Islet of Langerhans (tissue), 1 donor: ENCODE data around the gene TFEC.
"Not testable (repeated sequence)": the region's sequence is repeated elsewhere in the genome, so short reads cannot be mapped to it uniquely, and the experiment has no call there.

ENCODE experiments used
- FAIRE-seq: peaks from one replicate; lab custom pipeline; 2011; peaks lifted over from hg19 to GRCh38; lab: Jason Lieb, UNC

Gene TFEC, protein sequence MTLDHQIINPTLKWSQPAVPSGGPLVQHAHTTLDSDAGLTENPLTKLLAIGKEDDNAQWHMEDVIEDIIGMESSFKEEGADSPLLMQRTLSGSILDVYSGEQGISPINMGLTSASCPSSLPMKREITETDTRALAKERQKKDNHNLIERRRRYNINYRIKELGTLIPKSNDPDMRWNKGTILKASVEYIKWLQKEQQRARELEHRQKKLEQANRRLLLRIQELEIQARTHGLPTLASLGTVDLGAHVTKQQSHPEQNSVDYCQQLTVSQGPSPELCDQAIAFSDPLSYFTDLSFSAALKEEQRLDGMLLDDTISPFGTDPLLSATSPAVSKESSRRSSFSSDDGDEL

DNA sequence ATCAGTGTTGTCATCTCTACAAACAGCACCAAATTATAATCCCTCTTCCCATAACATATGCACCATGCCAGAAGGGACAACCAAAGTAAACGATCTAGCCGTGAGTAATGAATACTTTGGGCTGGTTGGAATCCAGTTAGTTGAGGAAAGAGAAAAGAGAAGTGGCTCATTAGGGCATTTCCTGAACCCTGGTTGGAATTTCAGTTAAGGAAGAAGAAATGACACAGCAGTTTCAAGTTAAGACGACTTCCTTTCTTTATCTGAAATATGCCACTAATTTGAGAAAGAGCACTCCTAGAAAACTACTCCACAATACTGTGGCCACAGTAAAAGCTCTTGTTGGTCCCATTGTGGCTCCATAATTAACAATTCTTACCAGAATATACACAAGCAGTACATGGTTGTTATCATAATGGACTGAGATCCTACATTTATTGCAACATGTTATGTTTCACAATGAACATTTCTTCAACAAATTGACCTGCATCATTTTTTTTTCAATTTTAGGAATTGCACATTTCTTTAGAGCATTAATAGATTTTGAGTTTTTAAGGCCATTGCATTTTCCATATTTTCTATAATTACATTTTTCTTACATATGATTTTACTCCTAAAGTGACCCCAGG is at the start of gene TFEC:
TFEC (minus strand) TSS at position 113 of the 626 bp plus-strand sequence. CDS start 46,322 bp downstream, outside the sequence.
- no peak for FAIRE-seq

DNA sequence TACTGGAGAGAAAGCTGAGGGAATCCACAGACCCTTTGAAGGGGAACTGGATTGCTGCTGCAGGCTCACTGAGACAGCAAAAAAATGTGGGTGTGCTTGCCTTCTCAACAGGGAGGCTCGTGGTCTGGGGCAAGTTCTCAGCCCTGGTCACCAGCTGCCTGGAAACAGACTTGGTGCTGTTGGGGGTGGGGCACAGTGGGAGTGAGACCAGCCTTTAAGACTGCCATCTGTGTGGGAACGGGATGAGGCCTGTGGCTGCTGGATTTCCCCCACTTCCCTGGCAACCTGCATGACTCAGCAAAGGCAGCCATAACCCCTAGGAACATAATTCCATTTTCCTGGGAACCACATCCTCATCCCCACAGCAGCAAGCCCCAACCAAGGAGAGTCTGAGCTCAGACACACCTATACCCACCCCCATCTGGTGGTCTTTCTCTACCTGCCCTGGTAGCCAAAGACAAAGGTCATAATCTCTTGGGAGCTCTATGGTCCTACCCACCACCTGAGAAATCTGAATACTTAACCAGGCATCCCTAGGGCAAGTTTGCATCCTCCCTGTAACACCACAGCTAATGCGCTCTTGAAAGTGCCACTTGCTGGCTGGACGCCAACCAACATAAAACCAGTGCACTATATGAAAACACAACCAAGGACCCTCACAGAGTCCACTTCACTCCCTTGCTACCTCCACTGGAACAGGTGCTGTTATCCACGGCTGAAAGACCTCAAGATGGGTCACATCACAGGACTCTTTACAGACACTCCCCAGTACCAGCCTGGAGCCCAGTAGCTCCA is 45.0 kb upstream of the TFEC start:
- no peak for FAIRE-seq

DNA sequence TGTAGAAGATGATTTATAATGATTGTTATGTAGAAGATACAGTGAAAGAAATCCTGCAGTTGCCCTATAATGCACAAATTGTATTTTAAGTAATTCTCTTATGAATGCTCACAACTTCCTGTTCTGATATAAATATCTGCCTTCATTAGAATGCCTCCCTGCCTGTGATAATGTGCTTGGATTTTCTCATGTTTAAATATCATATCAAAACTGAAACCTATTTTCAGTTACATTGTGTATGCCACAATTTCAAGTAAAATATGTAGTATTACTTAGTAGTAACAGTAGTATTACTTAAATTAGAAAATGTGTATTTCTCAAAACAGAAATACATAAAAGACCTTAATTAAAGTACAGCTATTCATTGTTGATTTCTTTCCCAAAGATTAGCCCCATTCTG is 41.1 kb upstream of the TFEC start:
- no peak for FAIRE-seq

DNA sequence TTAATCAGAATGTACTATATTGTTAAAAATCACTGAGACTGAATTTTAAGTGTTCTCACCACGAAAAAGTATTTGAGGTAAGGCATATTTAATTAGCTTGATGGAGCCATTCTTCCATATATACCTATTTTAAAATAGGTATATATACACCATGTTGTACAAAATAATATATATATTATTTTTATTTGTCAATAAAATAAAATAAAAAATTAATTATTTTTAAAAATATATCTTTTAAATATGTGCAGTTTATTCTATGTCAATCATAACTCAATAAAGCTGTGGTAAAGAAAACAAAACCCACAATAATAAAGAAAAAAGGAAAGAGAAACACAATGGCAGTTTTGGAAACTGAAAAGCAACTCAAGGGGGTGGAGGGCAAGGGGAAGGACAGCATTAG is 33.6 kb upstream of the TFEC start:
- FAIRE-seq: no peak

DNA sequence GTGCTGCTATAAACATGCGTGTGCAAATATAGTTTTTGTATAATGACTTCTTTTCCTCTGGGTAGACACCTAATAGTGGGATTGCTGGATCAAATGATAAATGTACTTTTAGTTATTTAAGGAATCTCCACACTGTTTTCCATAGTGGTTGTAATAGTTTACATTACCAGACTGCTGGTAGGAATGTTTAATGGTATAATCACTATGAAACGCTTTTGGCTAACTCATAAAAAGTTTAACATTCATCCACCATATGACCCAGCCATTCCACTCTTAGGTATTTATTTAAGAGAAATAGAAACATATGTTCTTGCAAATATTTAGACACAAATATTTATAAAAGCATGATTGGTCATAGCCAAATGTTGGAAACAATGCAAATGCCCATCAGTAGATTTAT is 32.1 kb upstream of the TFEC start:
- no peak for FAIRE-seq

DNA sequence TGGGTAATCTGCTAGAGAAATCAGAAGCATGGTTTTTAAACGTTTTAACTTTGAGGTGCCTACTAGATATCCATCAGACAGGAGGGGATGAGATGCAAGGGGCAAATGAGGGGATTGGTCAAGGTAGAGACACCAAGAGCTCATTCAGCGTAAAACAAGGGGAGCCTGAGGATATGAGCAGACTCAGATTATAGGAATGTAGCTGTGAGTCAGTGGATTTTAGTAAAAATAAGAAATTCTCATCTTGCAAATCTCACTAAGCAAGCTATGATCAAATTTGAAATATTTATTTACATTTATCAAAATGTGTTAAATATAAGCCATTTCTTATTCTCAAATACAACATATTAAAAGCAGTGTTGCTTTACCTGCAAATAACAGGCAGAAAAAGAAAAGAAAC is 21.4 kb upstream of the TFEC start:
- FAIRE-seq: no peak

DNA sequence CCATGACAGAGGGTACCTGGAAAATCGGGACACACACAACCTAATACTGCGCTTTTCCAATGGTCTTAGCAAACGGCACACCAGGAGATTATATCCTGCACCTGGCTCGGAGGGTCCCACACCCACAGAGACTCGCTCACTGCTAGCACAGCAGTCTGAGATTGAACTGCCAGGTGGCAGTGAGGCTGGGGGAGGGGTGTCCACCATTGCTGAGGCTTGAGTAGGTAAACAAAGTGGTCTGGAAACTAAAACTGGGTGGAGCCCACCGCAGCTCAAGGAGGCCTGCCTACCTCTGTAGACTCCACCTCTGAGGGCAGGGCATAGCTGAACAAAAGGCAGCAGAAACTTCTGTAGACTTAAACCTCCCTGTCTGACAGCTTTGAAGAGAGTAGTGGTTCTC is 16.7 kb upstream of the TFEC start:
- FAIRE-seq: not testable (repeated sequence)

DNA sequence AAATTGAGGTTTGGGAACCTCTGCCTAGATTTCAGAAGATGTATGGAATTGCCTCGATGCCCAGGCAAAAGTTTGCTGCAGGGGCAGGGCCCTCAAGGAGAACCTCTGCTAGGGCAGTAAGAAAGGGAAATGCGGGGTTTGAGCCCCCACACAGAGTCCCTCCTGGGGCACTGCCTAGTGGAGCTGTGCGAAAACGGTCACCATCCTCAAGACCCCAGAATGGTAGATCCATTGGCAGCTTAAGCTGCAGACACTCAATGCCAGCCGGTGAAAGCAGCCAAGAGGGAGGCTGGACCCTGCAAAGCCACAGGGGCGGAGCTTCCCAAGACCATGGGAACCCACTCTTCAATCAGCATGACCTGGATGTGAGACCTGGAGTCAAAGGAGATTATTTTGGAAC is 15.0 kb upstream of the TFEC start:
- FAIRE-seq: no peak

DNA sequence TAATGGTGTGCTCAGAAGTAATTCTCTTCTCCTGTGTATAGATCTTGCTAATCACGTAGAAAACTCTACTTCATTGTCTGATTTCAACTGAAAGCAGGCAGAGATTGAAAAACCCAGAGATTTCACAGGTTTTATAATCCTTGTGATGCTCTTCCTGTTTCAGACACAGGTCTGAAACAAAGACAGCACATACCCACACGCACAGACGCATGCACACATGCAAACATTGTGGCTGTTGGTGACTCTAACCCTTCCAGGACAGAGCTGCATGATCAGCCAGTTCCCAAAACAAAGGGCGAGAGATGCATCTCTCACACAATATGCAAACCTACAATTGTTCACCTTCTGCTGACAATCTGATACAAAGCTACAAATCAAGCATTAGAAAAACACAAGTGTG is 11.1 kb upstream of the TFEC start:
- no peak for FAIRE-seq

DNA sequence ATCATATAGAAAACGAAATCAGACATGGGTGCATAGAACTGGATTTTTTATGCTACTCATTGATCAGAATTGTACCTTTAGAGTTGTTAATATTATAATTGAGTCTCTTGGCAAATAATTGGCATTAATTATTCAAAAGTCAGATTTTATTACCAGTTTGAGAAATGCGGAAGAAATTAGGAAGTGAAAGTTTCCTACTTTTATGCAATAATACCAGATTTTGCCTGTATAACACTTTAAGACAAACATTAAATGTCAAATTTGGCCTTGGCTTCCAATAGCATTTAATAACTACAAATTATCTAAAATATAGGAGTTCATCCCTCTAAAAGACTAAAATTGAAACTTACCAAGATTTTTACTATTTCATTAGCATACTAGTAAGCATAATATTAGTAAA is 6.8 kb upstream of the TFEC start:
- no peak for FAIRE-seq

DNA sequence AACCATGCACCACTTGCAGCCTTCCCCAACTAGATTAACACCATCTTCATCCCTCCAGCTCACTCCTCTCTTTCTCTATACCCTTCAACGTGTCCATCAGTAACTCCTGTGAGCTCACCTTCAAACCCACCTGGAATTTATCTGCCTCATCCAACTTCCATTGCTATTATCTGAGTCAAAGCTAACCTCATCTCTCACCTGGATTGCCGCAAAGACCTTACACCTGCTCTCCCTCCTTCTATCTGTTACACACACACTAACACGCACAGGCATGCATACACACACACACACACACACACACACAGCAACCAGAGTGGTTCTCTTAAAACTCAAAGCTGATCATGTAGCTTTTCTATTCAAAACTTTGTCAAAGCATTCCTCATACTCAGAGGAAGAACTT is 3.8 kb upstream of the TFEC start:
- no peak for FAIRE-seq

DNA sequence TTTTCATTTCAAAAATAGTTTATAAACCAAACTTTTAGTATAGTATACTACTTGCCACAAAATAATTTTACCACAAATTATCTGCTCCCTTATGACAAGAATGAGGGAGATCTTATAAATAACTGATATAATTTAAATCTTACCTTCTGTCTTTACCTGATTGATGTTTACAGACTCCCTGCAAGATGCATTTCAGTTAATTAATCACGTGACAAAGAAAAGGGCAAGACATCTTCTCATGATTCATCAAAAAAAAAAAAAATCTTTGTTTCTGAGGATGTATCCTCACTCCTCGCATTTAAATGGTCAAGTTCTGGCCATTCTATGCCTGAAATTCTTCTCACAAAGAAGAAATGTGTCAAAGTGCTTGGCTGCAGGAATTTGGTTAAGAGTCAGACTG is 2.3 kb upstream of the TFEC start:
- no peak for FAIRE-seq

DNA sequence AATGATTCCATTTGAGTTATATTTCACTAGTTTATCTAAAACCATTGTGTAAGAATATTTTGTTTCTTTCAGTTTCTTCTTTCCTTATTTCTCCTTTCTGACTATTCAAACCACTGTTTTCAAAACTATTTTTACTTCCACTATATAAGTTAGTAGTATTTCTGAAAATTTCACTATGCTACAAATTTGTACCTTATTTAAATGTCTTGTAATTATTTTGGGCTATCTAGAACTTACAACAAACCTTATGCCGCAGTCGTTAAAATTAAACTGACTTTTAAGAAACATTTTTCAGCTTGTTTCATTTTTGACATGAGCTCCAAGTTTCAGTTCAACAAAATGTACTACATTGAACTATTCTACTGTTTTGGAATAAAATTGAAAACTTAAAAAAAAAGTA is 1.8 kb downstream of the TFEC start:
- FAIRE-seq: no peak

DNA sequence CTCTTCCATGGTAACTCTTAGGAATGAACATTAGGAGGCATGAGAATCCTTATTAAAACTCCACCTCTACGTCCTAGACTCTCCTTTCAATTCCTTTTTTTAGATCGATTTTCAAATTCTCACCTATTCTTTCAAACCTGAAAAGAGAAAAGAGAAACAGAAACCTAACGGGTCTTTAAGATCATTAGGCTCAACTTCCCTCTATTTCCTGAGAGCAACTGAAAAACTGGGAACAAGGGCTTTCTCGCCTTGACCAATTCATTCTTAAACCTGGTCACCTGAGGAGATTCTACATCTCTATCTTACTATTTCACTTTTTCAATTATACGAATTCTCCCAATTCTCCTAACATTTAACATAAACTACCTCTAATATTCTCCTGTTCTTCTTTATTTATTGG is 2.8 kb downstream of the TFEC start:
- no peak for FAIRE-seq

DNA sequence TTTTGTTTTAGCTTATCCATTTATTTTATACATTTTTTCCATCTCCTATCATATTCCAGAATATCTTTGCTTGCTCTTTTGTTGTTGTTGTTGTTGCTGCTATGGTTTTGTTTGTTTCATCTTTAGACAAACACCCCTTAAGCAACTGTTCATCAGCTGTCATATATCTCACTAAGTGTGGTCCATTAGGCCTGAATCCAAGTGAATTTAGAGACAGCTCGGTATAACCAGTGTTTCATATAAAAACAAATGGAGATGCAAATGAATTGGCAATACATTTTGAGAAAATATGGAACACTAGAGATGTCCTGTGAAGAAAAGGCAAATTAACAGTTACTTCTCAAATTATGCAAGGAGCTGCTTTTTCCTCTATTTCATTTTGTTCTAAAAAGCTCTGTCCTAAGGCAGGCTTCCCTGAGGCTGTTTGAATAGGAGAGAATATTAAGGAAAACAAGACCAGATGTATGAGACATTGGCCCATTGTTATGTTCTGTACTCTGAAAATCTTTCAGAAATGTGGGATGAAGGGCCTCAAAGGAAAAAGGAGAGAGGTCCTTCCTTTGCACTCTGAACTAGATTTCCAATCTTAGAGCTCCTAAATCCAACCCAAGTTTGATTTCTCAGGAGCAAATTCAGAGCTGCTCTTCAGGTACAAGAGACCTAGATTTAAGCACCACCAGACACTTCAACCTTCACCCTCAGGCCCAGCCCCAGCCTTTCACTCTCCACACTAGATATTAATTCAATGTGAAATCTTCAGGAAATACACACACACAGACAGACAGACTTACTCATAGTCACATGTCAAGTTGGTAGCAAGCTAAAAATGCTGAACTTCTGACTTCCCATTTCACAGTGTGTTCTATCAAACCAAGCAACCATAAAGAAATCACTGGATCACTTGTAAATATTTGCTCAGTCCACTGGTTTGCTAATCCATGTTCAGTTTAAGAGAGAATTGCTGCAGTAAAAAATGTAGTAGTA is 5.4 kb downstream of the TFEC start:
- FAIRE-seq: peak; percentile 68

DNA sequence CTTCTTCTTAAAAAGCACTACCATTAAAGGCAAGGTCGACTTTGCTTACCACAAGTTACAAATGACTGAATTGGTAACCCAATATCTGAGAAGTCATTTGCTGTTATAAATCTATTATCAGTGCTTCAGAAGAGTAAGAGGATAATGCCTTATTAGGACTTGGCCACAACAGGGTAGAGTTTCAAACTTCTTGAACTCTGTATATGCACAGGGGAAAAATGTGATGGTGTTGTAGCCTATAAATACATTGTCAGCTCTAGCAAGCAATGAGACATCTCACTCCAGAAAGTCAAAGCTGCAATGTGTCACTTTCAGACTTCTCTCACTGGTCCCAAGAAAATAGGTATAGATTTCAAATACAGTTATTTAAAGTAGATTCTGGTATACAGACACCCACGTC is 9.3 kb downstream of the TFEC start:
- no peak for FAIRE-seq

DNA sequence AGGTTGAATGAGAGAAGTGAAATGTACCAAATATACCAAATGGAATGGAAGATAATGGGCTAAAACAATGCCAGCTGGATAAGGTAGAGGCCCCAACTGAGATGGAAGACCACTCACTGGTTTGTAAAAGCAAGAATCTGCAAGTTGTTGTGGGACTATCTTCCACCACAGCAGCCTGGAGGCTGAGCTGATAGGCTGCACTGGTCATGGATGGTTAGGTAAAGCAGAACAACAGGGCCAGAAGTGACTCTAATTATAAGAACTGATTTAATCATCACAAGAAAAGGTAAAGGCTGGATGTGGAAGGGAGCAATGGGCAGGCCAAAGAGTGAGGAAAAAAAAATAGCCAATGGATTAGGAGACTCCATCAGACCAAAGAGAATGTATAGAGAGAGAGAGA is 11.8 kb downstream of the TFEC start:
- no peak for FAIRE-seq

DNA sequence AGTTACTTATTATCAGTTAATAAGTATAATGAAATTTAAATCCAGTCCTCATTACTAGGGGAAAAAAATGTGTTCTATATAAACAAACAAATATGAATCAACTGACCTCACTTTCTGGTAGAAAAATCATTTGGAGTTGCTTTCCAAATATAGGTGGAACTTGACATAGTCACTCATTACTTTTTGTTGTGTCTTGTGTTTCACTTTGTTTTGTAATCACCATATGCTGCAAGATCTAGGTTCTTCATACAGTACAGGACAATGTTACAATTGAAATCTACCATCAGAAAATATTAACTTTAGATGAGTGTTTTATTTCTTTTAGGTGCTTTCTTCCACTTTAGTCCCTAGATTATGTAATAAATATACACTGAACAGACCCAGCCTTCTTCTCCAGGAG is 16.9 kb downstream of the TFEC start:
- no peak for FAIRE-seq

DNA sequence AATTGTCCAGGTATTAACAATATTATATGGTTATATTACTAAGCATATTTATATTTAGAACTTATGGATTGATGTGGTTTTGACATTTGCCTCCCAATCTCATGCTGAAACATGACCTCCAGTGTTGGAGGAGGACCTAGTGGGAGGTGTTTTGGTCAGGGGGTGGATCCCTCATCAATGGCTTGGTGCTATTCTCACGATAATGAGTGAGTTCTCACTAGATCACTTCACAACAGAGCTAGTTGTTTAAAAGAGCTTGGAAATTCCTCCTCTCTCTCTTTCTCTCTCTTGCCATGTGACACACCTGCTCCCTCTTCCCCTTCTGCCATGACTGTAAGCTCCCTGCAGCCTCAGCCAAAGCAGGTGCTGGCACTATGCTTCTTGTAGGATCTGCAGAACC is 19.0 kb downstream of the TFEC start:
- FAIRE-seq: no peak

DNA sequence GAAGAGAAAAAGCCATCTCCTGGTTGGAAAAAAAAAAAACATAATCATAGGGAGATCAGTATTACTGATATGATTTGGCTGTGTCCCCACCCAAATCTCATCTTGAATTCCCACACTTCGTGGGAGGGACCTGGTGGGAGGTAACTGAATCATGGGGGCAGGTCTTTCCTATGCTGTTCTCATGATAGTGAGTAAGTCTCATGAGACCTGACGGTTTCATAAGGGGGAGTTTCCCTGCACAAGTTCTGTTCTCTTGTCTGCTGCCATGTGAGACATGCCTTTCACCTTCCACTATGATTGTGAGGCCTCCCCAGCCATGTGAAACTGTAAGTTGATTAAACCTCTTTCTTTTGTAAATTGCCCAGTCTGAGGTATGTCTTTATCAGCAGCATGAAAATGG is 25.8 kb downstream of the TFEC start:
- FAIRE-seq: not testable (repeated sequence)

DNA sequence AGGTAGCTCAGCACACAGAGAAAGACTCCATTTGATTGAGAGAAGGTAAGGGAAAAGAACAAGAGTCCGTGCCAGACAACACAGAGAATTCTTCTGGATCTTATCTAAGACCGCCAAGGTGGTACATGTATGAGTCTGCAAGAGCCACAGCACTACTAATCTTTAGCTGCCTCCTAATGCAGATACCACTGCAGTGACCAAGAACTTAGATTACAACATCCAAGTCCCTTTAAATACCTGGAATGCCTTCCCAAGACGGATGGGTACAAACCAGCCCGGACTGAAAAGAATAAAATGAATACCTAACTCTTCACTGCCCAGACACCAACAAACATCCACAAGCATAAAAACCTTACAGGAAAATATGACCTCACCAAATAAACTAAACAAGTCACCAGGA is 33.3 kb downstream of the TFEC start:
- FAIRE-seq: no peak

DNA sequence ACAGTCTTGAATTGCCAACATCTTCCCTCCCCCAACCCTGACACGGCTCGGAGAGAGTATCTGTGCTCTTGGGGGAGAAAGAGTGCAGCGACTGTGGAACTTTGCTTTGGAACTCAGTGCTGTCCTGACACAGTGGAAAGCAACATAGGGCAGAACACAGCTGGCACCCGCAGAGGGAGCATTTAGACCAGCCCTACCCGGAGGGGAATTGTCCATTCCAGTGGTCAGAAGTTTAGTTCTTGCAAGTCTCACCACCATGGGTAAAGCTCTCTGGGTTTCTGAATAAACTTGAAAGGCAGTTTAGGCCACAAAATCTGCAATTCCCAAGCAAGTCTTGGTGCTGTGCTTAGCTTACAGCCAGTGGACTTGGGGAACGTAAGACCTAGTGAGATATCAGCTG is 34.9 kb downstream of the TFEC start:
- no peak for FAIRE-seq
